NCI-H2029 (cell line): ENCODE results near the gene TLX1.
"Not testable (repeated sequence)": the region's sequence is repeated elsewhere in the genome, so short reads cannot be mapped to it uniquely, and the experiment has no call there.

ENCODE experiments used
- DNase-seq: peaks from one replicate; lab custom pipeline; 2025; lab: John Stamatoyannopoulos, UW

TLX1 gene

DNA sequence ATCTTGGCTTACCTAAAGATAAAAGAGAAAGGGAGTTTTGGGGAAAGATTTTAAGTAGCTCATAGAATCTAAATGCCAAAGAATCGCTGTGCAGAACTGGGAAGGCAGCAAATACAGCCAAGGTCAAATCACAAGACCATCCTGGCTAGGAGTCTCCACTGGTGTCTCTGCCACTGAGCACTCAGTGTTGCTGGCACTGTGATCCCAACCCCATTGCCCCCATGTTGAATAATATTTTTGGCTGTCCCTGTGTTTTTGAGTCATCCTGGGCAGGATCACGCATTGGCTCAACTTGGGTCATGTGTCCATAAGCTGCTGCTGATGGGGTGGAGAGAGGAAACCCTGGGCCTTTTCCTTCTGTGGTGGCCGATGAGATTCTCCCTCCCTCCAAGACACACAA is 21.2 kb downstream of the TLX1 start:
- no peak for DNase-seq

DNA sequence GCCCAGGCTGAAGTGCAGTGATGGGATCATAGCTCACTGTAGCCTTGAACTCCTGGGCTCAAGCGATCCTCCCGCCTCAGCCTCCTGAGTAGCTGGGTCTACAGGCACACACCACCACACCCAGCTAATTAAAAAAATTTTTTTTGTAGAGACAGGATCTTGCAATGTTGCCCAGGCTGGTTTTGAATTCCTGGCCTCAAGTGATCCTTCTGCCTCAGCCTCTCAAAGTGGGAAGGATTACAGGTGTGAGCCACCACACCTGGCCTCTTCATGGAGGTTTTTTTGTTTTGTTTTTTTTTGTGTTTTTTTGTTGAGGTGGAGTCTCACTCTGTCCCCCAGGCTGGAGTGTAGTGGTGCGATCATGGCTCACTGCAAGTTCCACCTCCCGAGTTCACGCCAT is 23.4 kb downstream of the TLX1 start:
- not testable (repeated sequence) for DNase-seq

DNA sequence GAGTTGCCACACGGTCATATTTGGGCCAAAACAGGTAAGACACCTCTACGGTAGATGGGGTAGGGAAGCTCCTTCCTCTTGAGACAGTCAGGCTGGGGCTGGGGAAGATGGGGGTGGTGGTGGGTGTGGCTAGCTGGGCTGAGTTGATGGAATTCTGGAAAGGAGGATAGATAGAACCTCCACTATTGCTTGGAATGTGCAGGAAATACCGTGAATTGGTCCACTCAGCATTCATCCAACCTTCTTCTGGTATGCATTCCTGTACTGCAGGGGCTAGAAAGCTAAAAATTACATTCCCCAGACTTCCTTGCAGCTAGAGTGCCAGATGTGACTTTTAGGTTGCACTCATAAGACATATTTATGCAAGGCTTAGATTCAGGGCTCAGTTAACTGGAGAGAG is 24.8 kb downstream of the TLX1 start:
- DNase-seq = no peak

DNA sequence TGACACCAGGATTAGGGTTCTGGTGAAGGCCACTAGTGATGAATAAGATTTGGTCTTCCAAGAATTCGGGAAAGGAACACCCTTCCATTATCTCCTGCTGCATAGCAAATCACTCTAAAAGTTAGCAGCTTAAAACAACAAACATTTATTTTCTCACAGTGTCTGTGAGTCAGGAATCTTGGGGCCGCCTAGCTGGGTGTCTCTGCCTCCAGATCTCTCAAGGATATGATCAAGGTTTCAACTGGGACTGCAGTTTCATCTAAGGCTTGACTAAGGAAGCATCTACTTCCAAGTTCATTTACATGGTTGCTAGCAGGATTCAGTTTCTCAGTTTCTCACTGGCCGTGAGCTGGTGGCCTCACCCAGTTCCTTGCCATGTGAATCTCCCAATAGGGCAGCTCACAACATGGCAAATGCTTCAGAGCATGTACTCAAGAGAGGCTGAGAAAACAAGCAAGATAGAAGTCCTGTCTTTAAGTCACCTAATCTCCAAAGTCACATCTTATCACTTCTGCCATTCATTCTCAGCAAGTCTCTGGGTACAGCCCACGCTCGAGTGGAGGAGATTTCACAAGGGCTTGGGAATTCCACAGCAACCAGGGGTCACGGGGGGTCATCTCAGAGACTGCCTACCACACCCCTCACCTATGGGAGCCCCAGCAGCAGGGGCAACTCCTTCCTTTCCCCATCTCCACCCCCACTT is 26.8 kb downstream of the TLX1 start:
- DNase-seq = no peak

DNA sequence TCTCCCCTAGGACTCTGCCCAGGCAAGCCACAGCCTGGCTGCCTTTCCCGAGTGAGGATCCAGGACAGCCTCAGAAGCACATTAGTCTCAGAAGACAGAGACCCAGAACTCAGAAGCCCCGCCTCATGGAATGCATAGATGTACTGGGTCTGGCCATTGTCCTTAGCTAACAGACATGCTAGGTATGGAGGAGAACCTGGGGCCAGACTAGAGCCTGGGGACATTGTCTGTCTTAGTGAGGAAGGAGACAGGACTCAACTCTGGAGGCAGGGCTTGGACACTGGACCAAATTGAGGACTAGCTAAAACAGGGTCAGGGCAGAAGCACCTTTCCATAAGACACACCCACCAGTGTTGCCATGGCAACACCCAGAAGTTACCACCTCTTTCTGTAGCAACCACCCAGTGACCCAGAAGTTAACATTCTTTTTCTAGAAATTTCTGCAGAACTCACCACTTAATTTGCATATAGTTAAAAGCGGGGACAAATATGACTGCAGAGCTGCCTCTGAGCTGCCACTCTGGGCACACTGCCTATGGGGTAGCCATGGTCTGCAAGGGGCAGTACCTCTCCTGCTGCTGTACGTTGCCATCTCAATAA is 27.5 kb downstream of the TLX1 start:
- no peak for DNase-seq

DNA sequence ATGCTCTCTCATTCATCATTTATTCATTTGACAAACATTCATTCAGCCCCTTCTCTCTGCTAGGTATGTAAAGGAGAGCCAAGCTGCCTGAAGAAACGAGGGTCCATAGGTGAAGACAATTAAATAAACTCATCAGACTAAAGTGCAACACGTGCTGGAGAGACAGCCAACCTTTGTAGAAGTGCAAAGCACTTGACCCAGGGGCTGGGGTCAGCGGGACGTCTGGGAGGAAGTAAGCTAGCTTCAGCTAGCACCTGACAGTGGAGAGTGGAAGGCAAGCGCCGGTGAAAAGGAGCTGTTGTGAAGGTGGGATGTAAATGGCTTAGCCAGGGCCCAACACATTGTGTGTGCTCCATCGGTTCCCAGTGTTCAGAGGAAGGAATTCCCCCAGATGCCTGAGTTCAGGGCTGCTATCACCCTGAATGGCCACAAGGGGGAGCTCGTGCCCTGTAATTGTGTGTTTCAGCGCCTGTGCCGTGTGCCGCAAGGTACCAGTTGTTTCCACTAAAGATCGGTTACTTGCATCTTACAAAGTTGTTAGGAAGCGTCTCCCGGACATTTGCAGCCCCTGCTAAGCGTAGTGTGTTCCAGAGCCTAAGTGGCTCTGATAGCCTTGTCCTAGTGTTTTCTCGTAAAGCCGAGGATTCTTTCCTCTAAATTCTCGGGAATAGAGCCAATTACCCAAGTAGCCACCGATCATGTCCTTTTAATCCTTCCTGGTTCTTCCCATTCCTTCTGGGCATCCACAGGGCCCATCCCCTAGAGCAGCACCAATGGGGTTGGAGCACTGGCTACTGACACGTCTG is 30.6 kb downstream of the TLX1 start:
- no peak for DNase-seq

DNA sequence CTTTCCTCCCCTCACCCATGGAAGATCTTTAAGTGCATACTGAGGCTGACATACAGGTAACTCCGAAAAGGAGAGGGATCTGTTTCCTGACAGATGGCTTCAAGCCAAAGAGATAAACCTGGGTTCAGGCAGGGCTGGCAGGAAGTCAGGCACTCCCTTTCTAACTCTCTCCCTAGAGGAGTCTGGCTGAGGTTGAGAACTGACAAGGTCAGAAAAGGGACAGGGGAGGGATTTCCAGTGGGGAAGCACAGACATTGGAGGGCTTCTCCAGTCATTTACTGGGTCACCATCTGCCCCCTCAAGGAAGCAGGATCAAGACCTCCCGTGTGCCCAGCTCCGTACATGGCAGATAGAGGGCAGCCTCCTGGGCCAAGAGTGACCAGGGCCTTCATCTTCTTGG is 31.6 kb downstream of the TLX1 start:
- DNase-seq = no peak

DNA sequence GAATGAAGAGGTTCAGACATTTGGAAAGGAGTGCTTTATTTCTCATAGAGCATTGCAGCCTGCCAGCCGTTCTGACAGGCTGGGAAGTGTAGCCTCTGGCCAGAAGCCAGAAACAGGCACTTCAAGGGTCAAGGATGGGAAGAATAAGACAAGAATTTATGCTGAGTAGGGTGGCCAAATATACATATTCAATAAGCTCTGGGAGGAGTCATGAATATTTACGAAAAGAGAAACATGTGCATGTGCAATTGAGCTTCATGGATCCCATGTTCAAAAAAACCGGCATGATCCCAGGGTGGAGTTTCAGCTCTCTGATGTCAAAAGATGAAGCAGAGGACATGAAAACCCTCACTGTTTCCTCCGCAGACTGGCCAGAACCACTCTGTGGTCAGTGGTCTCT is 32.9 kb downstream of the TLX1 start:
- DNase-seq = no peak

DNA sequence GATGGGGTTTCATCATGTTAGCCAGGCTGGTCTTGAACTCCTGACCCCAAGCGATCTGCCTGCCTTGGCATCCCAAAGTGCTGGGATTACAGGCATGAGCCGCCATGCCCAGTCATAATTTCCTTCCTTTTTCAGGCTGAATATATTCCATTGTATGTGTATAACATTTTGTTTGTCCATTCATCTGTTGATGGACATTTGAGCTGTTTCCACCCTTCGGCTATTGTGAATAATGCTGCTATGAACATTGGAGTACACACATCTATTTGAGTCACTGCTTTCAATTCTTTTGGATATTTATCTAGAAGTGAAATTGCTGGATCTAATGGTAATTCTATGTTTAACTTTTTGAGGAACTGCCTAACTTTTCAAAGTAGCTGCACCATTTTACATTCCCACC is 34.6 kb downstream of the TLX1 start:
- no peak for DNase-seq

DNA sequence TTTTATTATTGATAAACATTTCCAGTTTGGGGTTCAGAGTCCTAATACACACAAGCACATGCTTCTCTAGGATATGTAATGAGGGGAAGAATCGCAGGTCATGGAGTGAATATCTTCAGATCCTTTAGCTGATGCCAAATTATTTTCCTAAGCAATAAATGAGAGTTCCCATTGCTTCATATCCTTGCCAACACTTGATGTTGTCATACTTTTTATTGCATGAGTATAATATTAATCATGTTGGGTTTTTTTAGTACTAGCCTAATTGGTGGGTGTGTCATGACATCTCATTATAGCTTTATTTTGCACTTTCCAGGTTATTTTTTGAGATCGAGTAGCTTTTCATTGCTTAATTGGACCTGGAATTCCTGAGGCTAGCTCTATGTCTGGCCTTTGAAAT is 35.3 kb downstream of the TLX1 start:
- DNase-seq = no peak

DNA sequence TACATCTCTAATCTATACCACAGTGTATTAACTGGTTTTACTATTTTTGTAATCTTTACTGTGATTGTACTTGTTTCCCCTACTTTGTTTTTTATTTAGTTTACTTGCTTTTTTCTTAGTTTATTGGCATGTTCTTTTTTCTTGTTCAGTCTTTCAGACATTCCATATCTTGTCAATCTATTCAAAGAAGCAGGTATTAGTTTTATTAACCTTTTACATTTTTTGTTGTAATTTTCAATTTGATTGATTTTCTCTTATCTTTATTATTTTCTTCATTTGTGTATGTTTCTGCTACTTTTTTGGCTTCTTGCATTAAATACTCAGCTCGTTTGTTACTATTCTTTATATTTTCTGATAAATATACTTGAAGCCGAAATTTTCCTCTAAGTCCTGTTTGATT is 41.6 kb downstream of the TLX1 start:
- DNase-seq = no peak

DNA sequence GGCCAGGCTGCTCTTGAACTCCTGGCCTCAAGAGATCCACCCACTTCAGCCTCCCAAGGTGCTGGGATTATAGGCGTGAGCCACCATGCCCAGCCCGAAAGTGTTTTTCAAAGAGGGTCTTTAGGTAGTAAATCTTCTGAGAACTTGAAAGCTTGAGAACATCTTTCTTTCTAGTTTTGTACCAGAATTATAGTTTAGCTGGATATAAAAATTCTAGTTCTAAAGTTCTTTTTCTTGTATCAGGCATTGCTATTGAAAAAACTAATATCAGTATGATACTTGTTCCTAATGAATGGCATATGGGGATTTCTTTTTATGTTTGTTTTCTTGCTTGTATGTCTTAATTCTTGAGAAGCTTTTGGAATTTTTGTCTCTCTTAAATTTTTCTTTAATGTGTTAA is 43.2 kb downstream of the TLX1 start:
- DNase-seq = no peak

DNA sequence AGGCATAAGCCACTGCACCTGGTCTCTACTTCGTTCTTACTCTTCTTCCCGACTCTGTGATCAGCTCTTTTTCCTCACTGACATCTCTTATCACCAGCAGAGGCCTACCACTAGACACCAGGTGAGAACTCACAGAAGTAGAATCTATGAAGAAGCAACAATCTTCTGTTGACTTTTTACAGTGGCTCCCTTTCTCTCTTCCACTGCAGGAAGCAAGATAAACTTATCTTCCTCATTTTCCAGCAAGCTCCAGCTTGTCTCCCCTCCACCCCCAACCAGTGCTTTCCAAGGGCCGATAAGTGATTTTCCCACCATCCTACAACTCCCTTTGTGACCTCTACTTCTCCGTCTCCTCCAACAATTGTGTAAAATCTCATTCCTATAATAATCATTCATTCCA is 45.5 kb downstream of the TLX1 start:
- no peak for DNase-seq

DNA sequence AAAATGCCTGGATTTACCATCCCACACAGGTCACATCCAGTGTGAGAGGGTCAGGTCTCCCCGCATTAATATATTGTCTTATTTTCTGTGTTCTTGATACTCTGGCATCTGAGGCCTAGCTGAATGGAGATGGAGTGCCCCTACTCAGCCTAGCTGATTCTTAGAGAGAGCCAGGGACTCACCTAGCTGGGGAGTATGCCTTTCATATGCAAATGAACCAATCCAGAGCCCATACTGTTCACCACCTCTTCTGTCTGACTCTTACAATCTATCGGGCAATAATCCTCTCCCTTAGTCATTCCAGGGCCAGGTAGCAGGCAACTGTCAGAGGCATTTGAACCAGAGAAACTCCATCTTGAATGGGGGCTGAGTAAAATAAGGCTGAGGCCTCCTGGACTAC is 51.8 kb downstream of the TLX1 start:
- DNase-seq = no peak

DNA sequence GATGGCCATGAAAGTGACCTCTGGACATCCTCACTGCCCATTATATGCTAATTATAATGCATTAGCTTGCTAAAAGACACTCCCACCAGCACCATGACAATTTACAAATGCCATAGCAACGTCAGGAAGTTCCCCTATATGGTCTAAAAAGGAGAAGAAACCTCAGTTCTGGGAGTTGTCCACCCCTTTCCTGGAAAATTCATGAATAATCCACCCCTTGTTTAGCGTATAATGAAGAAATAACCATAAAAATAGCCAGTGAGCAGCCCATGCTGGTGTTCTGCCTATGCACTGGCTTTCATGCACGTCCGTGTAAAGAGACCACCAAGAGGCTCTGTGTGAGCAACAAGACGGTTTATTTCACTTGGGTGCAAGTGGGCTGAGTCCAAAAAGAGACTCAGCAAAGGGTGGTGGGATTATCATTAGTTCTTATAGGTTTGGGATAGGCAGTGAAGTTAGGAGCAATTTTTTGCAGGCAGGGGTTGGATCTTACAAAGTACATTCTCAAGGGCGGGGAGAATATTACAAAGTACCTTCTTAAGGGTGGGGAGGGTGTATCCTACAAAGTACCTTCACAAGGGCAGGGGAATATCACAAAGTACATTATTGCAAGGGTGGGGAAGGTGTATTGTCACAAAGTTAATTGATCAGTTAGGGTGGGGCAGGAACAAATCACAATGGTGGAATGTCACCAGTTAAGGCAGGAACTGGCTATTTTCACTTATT is 52.5 kb downstream of the TLX1 start:
- DNase-seq = no peak
